ENCODE measurements around the gene FAR1.
A peak's percentile ranks its signal among the peaks of the same experiment; 100 is the strongest.

The FAR1 gene

GRCh38 chr11:13769188-13769587, 100.7 kb downstream of the FAR1 start:
- no peak overlapping the region for H3K27ac ChIP-seq (ENCODE audit: insufficient read depth, low read length, poor library complexity, severe bottlenecking)
- H3K36me3 ChIP-seq (ENCODE audit: control insufficient read depth, insufficient read depth, low read length) = no peaks in the 10 kb centered on the region
- H3K4me1 ChIP-seq (ENCODE audit: control insufficient read depth, insufficient read depth, low read length, poor library complexity, severe bottlenecking) = no peaks in the 10 kb centered on the region
- no peaks in the 10 kb centered on the region for H3K27me3 ChIP-seq (replicated peaks; ENCODE audit: control insufficient read depth, insufficient read depth, low read length, poor library complexity, severe bottlenecking)
- no peak for DNase-seq
- no peaks in the 10 kb centered on the region for H3K9me3 ChIP-seq (ENCODE audit: control insufficient read depth, low read length)
- no peak overlapping the region for H3K4me3 ChIP-seq (ENCODE audit: insufficient read depth, low read depth, low read length, poor library complexity, severe bottlenecking)

GRCh38 chr11:13771151-13771550, 102.7 kb downstream of the FAR1 start:
- no peaks in the 10 kb centered on the region for H3K4me1 ChIP-seq (ENCODE audit: control insufficient read depth, insufficient read depth, low read length, poor library complexity, severe bottlenecking)
- DNase-seq = no peak

GRCh38 chr11:13772223-13773046, 104.0 kb downstream of the FAR1 start:
- Histone ChIP-seq H3K9me3 (ENCODE audit: control insufficient read depth, low read length) (no peaks in the 10 kb centered on the region), H3K36me3 (ENCODE audit: control insufficient read depth, insufficient read depth, low read length) (no peaks in the 10 kb centered on the region), H3K4me3 (ENCODE audit: insufficient read depth, low read depth, low read length, poor library complexity, severe bottlenecking) (no peak overlapping the region), H3K27ac (ENCODE audit: insufficient read depth, low read length, poor library complexity, severe bottlenecking) (no peak overlapping the region), H3K4me1 (ENCODE audit: control insufficient read depth, insufficient read depth, low read length, poor library complexity, severe bottlenecking) (no peaks in the 10 kb centered on the region), H3K27me3 (replicated peaks; ENCODE audit: control insufficient read depth, insufficient read depth, low read length, poor library complexity, severe bottlenecking) (no peaks in the 10 kb centered on the region)
- DNase-seq = peak in 1 of 3 donors; percentile 3

More at GRCh38 chr11:13771151-13771550, 102.7 kb downstream of the FAR1 start:
- no peaks in the 10 kb centered on the region for H3K9me3 ChIP-seq (ENCODE audit: control insufficient read depth, low read length)
- no peaks in the 10 kb centered on the region for H3K27me3 ChIP-seq (replicated peaks; ENCODE audit: control insufficient read depth, insufficient read depth, low read length, poor library complexity, severe bottlenecking)
- H3K27ac ChIP-seq (ENCODE audit: insufficient read depth, low read length, poor library complexity, severe bottlenecking) = no peak overlapping the region
- no peaks in the 10 kb centered on the region for H3K36me3 ChIP-seq (ENCODE audit: control insufficient read depth, insufficient read depth, low read length)
- H3K4me3 ChIP-seq (ENCODE audit: insufficient read depth, low read depth, low read length, poor library complexity, severe bottlenecking) = no peak overlapping the region

DNA sequence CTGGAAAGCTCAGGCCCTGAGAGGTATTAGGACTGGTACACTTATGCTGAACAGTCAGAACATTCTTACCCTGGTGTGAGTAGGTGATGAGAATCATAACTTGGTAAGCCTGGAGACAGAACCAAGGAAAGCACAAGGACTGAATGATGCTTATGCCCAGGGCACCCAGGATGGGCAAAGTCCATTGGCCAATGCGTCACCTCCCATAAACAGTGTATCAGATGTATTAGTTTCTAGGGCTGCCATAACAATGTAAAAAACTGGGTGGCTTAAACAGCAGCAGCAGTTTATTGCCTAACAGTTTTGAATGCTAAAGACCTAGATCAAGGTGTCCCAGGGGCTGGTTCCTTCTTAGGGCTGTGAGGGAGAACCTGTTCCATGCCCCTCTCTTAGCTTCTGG, 107.0 kb downstream of the FAR1 start:
- Histone ChIP-seq H3K4me3 (ENCODE audit: insufficient read depth, low read depth, low read length, poor library complexity, severe bottlenecking) (no peak overlapping the region), H3K27ac (ENCODE audit: insufficient read depth, low read length, poor library complexity, severe bottlenecking) (no peak overlapping the region), H3K9me3 (ENCODE audit: control insufficient read depth, low read length) (no peaks in the 10 kb centered on the region), H3K27me3 (replicated peaks; ENCODE audit: control insufficient read depth, insufficient read depth, low read length, poor library complexity, severe bottlenecking) (no peaks in the 10 kb centered on the region), H3K4me1 (ENCODE audit: control insufficient read depth, insufficient read depth, low read length, poor library complexity, severe bottlenecking) (no peaks in the 10 kb centered on the region), H3K36me3 (ENCODE audit: control insufficient read depth, insufficient read depth, low read length) (no peaks in the 10 kb centered on the region)
- DNase-seq = no peak

GRCh38 chr11:13776134-13776815, 107.8 kb downstream of the FAR1 start:
- H3K9me3 ChIP-seq (ENCODE audit: control insufficient read depth, low read length) = no peaks in the 10 kb centered on the region
- no peaks in the 10 kb centered on the region for H3K27me3 ChIP-seq (replicated peaks; ENCODE audit: control insufficient read depth, insufficient read depth, low read length, poor library complexity, severe bottlenecking)
- H3K27ac ChIP-seq (ENCODE audit: insufficient read depth, low read length, poor library complexity, severe bottlenecking) = no peak overlapping the region
- no peaks in the 10 kb centered on the region for H3K4me1 ChIP-seq (ENCODE audit: control insufficient read depth, insufficient read depth, low read length, poor library complexity, severe bottlenecking)
- H3K4me3 ChIP-seq (ENCODE audit: insufficient read depth, low read depth, low read length, poor library complexity, severe bottlenecking) = no peak overlapping the region
- H3K36me3 ChIP-seq (ENCODE audit: control insufficient read depth, insufficient read depth, low read length) = no peaks in the 10 kb centered on the region
- DNase-seq = peak in 2 of 3 donors; percentile 6 to 19

- H3K4me3 ChIP-seq (ENCODE audit: insufficient read depth, low read depth, low read length, poor library complexity, severe bottlenecking) = no peak overlapping the region
- no peak for DNase-seq
- no peaks in the 10 kb centered on the region for H3K36me3 ChIP-seq (ENCODE audit: control insufficient read depth, insufficient read depth, low read length)
- H3K9me3 ChIP-seq (ENCODE audit: control insufficient read depth, low read length) = no peaks in the 10 kb centered on the region
- H3K27ac ChIP-seq (ENCODE audit: insufficient read depth, low read length, poor library complexity, severe bottlenecking) = no peak overlapping the region
- no peaks in the 10 kb centered on the region for H3K27me3 ChIP-seq (replicated peaks; ENCODE audit: control insufficient read depth, insufficient read depth, low read length, poor library complexity, severe bottlenecking)
- H3K4me1 ChIP-seq (ENCODE audit: control insufficient read depth, insufficient read depth, low read length, poor library complexity, severe bottlenecking) = no peaks in the 10 kb centered on the region
Measured at GRCh38 chr11:13777341-13777985, 109.0 kb downstream of the FAR1 start.

- Histone ChIP-seq H3K4me3 (ENCODE audit: insufficient read depth, low read depth, low read length, poor library complexity, severe bottlenecking) (no peak overlapping the region), H3K27me3 (replicated peaks; ENCODE audit: control insufficient read depth, insufficient read depth, low read length, poor library complexity, severe bottlenecking) (no peaks in the 10 kb centered on the region), H3K9me3 (ENCODE audit: control insufficient read depth, low read length) (no peaks in the 10 kb centered on the region), H3K36me3 (ENCODE audit: control insufficient read depth, insufficient read depth, low read length) (no peaks in the 10 kb centered on the region), H3K4me1 (ENCODE audit: control insufficient read depth, insufficient read depth, low read length, poor library complexity, severe bottlenecking) (no peaks in the 10 kb centered on the region), H3K27ac (ENCODE audit: insufficient read depth, low read length, poor library complexity, severe bottlenecking) (no peak overlapping the region)
- no peak for DNase-seq
Measured at GRCh38 chr11:13778345-13778744, 109.9 kb downstream of the FAR1 start.

DNA sequence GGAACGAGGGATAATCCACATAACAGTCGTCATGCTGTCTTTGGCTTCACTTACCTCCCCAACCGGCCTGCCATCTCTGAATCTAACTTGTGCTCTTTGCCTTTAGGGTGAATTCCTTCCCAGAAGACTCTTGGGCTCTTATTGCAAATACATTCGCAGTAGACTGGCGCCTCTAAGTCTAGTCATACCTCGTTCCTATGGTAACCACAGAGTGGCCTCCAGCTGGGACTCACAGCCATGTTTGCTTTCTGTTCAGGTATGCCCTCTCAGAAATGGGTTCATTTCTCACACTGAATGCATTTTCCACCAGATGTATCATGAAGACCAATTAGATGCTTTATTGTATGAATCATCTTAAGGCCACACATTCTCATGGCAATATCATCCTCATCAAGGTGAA, 112.7 kb downstream of the FAR1 start:
- no peak overlapping the region for H3K4me3 ChIP-seq (ENCODE audit: insufficient read depth, low read depth, low read length, poor library complexity, severe bottlenecking)
- H3K4me1 ChIP-seq (ENCODE audit: control insufficient read depth, insufficient read depth, low read length, poor library complexity, severe bottlenecking) = no peaks in the 10 kb centered on the region
- no peak overlapping the region for H3K27ac ChIP-seq (ENCODE audit: insufficient read depth, low read length, poor library complexity, severe bottlenecking)
- no peaks in the 10 kb centered on the region for H3K36me3 ChIP-seq (ENCODE audit: control insufficient read depth, insufficient read depth, low read length)
- DNase-seq = no peak
- H3K27me3 ChIP-seq (replicated peaks; ENCODE audit: control insufficient read depth, insufficient read depth, low read length, poor library complexity, severe bottlenecking) = no peaks in the 10 kb centered on the region
- no peaks in the 10 kb centered on the region for H3K9me3 ChIP-seq (ENCODE audit: control insufficient read depth, low read length)
